H1 (cell line): Measurements from ENCODE around the gene DAPK1. TPM values are rescaled to one million over a fixed set of nuclear protein-coding genes. Genes with fewer than 3 reads are reported as not detected.

Source experiments
- CTCF ChIA-PET: fragments of 300-600 bp; sonication (Branson Sonifier 250); formaldehyde crosslinking; loops from one replicate; lab custom pipeline; 2021; ENCODE audit not compliant: partially characterized antibody; lab: Charles Lee
- POLR2A ChIA-PET: fragments of 300-600 bp; sonication (Branson Sonifier 250); formaldehyde crosslinking; loops from one replicate; lab custom pipeline; 2021; ENCODE audit warnings: inconsistent platforms; ENCODE audit not compliant: partially characterized antibody; lab: Charles Lee
- DNase-seq, 2 experiments: peaks; one replicate each; pipeline versions ENCODE4 v3.0.0 to v3.0.0-alpha.2; 2010 to 2022; ENCODE audit warnings: low spot score in 2 of 2, low read depth in 1 of 2, mixed read lengths in 1 of 2
- FAIRE-seq: peaks from 2 replicates; lab custom pipeline; 2011; peaks lifted over from hg19 to GRCh38; lab: Jason Lieb, UNC
- H2AFZ ChIP-seq: 2 replicates; pipeline ENCODE4 v1.8.1; 2012; ENCODE audit warnings: low read length, inconsistent platforms
- H2AK5ac ChIP-seq: 2 replicates; pipeline ENCODE4 v1.6.1; 2013; ENCODE audit warnings: low read depth, low read length
- H2BK120ac ChIP-seq: replicated peaks from 2 replicates; pipeline ENCODE3; 2013; ENCODE audit warnings: low read depth, low read length, inconsistent platforms
- H2BK12ac ChIP-seq: 2 replicates; pipeline ENCODE4 v1.6.1; 2013; ENCODE audit warnings: low read depth, low read length
- H2BK15ac ChIP-seq: 2 replicates; pipeline ENCODE4 v1.6.1; 2013; ENCODE audit warnings: low read length
- H2BK20ac ChIP-seq: 2 replicates; pipeline ENCODE4 v1.6.1; 2013; ENCODE audit warnings: low read length
- H2BK5ac ChIP-seq: 2 replicates; pipeline ENCODE4 v1.6.1; 2013; ENCODE audit warnings: low read depth, low read length
- H3K14ac ChIP-seq: 2 replicates; pipeline ENCODE4 v1.6.1; 2013; ENCODE audit warnings: inconsistent platforms; ENCODE audit not compliant: insufficient read length
- H3K18ac ChIP-seq: 2 replicates; pipeline ENCODE4 v1.6.1; 2013; ENCODE audit warnings: low read length; ENCODE audit errors: extremely low read depth
- H3K23ac ChIP-seq: 2 replicates; pipeline ENCODE4 v1.6.1; 2013; ENCODE audit warnings: inconsistent platforms; ENCODE audit not compliant: insufficient read length
- H3K23me2 ChIP-seq: 2 replicates; pipeline ENCODE4 v1.6.1; 2013; ENCODE audit warnings: low read depth, low read length
- H3K27ac ChIP-seq: 2 replicates; pipeline ENCODE4 v1.6.1; 2011; ENCODE audit warnings: low read depth, low read length, inconsistent platforms
- H3K27me3 ChIP-seq, 4 experiments: replicated peaks in 1 of 4; 1 replicate in 1 of 4; 2 replicates in 3 of 4; pipeline versions ENCODE4 v1.6.1 to v1.8.1; 2011 to 2013; ENCODE audit warnings: low read length in 3 of 4, mild to moderate bottlenecking in 3 of 4, inconsistent platforms in 2 of 4, mixed read lengths in 2 of 4, moderate library complexity in 1 of 4; ENCODE audit not compliant: control insufficient read depth in 3 of 4, insufficient read depth in 3 of 4; ENCODE audit errors: extremely low read depth in 1 of 4
- H3K36me3 ChIP-seq, 4 experiments: 2 replicates each; pipeline versions ENCODE4 v1.6.1 to v1.8.1; 2011 to 2013; ENCODE audit warnings: mild to moderate bottlenecking in 4 of 4, low read length in 3 of 4, moderate library complexity in 2 of 4, control low read depth in 1 of 4, inconsistent platforms in 1 of 4; ENCODE audit not compliant: insufficient read depth in 4 of 4, control insufficient read depth in 2 of 4
- H3K4ac ChIP-seq: replicated peaks from 2 replicates; pipeline ENCODE3; 2013; ENCODE audit warnings: low read length, low read depth, mixed read lengths, inconsistent platforms; ENCODE audit not compliant: insufficient read length
- H3K4me1 ChIP-seq, 4 experiments: replicated peaks in 1 of 4; 1 replicate in 1 of 4; 2 replicates in 3 of 4; pipeline versions ENCODE4 v1.6.1 to v1.8.1; 2011 to 2013; ENCODE audit warnings: low read length in 3 of 4, inconsistent platforms in 2 of 4, mixed read lengths in 1 of 4; ENCODE audit not compliant: insufficient read depth in 4 of 4, control insufficient read depth in 3 of 4
- H3K4me2 ChIP-seq, 2 experiments: 2 replicates each; pipeline versions ENCODE4 v1.6.1 to v1.8.1; 2011 to 2013; ENCODE audit warnings: low read depth in 2 of 2, low read length in 2 of 2, control low read depth in 1 of 2, inconsistent platforms in 1 of 2, mild to moderate bottlenecking in 1 of 2; ENCODE audit not compliant: insufficient read depth in 1 of 2
- H3K4me3 ChIP-seq, 4 experiments: fragments of 200-600, 300-600 bp in 1 of 4; sonication (generic), shearing (Covaris generic), sonication (Bioruptor Twin) in 1 of 4; 2 replicates each; pipeline versions ENCODE4 v1.5.1 to v1.8.1; 2011 to 2016; ENCODE audit warnings: low read length in 4 of 4, low read depth in 3 of 4, control low read depth in 2 of 4, inconsistent platforms in 2 of 4, mild to moderate bottlenecking in 2 of 4, mixed read lengths in 1 of 4, moderate library complexity in 1 of 4; ENCODE audit not compliant: insufficient read depth in 2 of 4; ENCODE audit errors: extremely low read depth in 1 of 4
- H3K56ac ChIP-seq: replicated peaks from 2 replicates; pipeline ENCODE3; 2013; ENCODE audit warnings: low read depth, mild to moderate bottlenecking, mixed read lengths, low read length, inconsistent platforms; ENCODE audit not compliant: insufficient read length
- H3K79me1 ChIP-seq: 2 replicates; pipeline ENCODE4 v1.6.1; 2013; ENCODE audit warnings: low read depth, low read length, control low read depth
- H3K79me2 ChIP-seq, 2 experiments: 2 replicates each; pipeline versions ENCODE4 v1.6.1 to v1.8.1; 2012 to 2013; ENCODE audit warnings: low read length in 2 of 2, mild to moderate bottlenecking in 2 of 2, inconsistent platforms in 1 of 2; ENCODE audit not compliant: insufficient read depth in 2 of 2, control insufficient read depth in 1 of 2
- H3K9ac ChIP-seq, 4 experiments: replicated peaks in 1 of 4; 1 replicate in 1 of 4; 2 replicates in 3 of 4; pipeline versions ENCODE4 v1.6.1 to v1.8.1; 2011 to 2013; ENCODE audit warnings: low read depth in 3 of 4, low read length in 3 of 4, control low read depth in 2 of 4, mild to moderate bottlenecking in 2 of 4, moderate library complexity in 2 of 4, inconsistent platforms in 1 of 4; ENCODE audit errors: extremely low read depth in 1 of 4
- H3K9me3 ChIP-seq, 2 experiments: 2 replicates each; pipeline versions ENCODE4 v1.6.1 to v1.8.1; 2012 to 2013; ENCODE audit warnings: mild to moderate bottlenecking in 2 of 2, moderate library complexity in 2 of 2, control low read depth in 1 of 2, inconsistent platforms in 1 of 2, low read depth in 1 of 2, low read length in 1 of 2, mixed read lengths in 1 of 2; ENCODE audit not compliant: insufficient read depth in 2 of 2
- H4K20me1 ChIP-seq, 2 experiments: replicated peaks in 1 of 2; 2 replicates each; pipeline versions ENCODE3 to v1.8.1; 2011 to 2013; ENCODE audit warnings: inconsistent platforms in 2 of 2, low read length in 2 of 2, mild to moderate bottlenecking in 1 of 2; ENCODE audit not compliant: insufficient read depth in 2 of 2, control insufficient read depth in 1 of 2
- H4K5ac ChIP-seq: 2 replicates; pipeline ENCODE4 v1.6.1; 2013; ENCODE audit warnings: low read length, low read depth, mixed read lengths, inconsistent platforms; ENCODE audit not compliant: insufficient read length
- H4K8ac ChIP-seq: 2 replicates; pipeline ENCODE4 v1.8.0; 2013; ENCODE audit warnings: mild to moderate bottlenecking, moderate library complexity, low read length, inconsistent platforms; ENCODE audit not compliant: insufficient read depth; ENCODE audit errors: extremely low read depth
- H4K91ac ChIP-seq: replicated peaks from 2 replicates; pipeline ENCODE3; 2013; ENCODE audit warnings: low read length, mixed read lengths, inconsistent platforms; ENCODE audit not compliant: insufficient read length
- KDM1A ChIP-seq: fragments of 200-600, 300-600 bp; sonication (generic); IDR thresholded peaks from 2 replicates; pipeline ENCODE4 v1.7.1; 2016; ENCODE audit warnings: mild to moderate bottlenecking, low read length, borderline replicate concordance
- PHF8 ChIP-seq: fragments of 200-600 bp; sonication (generic); conservative IDR thresholded peaks from 2 replicates; pipeline ENCODE4 v1.7.1; 2012; ENCODE audit warnings: low read depth, mild to moderate bottlenecking, inconsistent platforms, low read length, moderate library complexity
- WGBS, 2 experiments: shearing (Covaris generic) in 1 of 2; methylation state at CpG; one replicate each; pipeline versions ENCODE4 v1.1.6 to v1.1.7; 2013 to 2015; ENCODE audit warnings: low lambda C conversion rate in 2 of 2, mixed read lengths in 2 of 2, inconsistent platforms in 1 of 2, low coverage in 1 of 2, missing lambda C conversion rate in 1 of 2; ENCODE audit not compliant: insufficient replicate concordance in 2 of 2, insufficient coverage in 1 of 2, insufficient read length in 1 of 2; ENCODE audit errors: extremely low coverage in 1 of 2, missing lambda C conversion rate in 1 of 2; 5-methylcytosine and 5-hydroxymethylcytosine counted together
- polyA plus RNA-seq, 7 experiments: library from polyadenylated mRNA; depleted of rRNA in 3 of 7; stranded (reverse) in 5 of 7; unstranded in 2 of 7; fragments of >200 nt in 5 of 7; fragments of 200-250 nt in 2 of 7; gene quantifications; 1 replicate in 5 of 7; 2 replicates in 1 of 7; 4 replicates in 1 of 7; pipeline versions ENCODE4 v1.2.1 to v1.2.3, GENCODE V29; 2011 to 2013; ENCODE audit warnings: missing spikeins in 2 of 7, mixed read lengths in 2 of 7
- total RNA-seq: library from RNA; stranded (reverse); fragmentation: NEBNext Ultra II Directional; extraction: Animal tissue kit (Norgen Biotek cat#: 25700); gene quantifications from 2 replicates; pipeline ENCODE4 v1.2.1, GENCODE V29; 2021

DAPK1 gene
- total and polyA plus RNA-seq, 2 of the 8 experiments (the other 6 are each of a cell fraction or from before 2014, with no cell fraction given) = 62.4 to 131 TPM

GRCh38 chr9:87548159-87548558 lies 50.5 kb downstream of the DAPK1 start:
- peaks cover 7% of the 10 kb centered on the region for H3K79me1 ChIP-seq
- 61% methylated on average over 3 of the region's 3 CpGs; no CpG with 5 or more reads in 1 of the 2 experiments for WGBS, 2 experiments
- peaks cover 9 to 12% of the 10 kb centered on the region in 2 experiments for H4K20me1 ChIP-seq
- POLR2A ChIA-PET = interaction anchor here (1.1 kb wide), 1 partner anchor 14 kb away, joined by 4 read pairs; no protein-coding TSS in a partner anchor
- H3K4me2 ChIP-seq = no peak overlapping the region
- H3K79me2 ChIP-seq = peaks cover 4 to 78% of the 10 kb centered on the region in 2 experiments; a peak in 3 of 4 replicates
- no peak overlapping the region for H2BK5ac ChIP-seq
- no peak overlapping the region for H4K5ac ChIP-seq
- no peak overlapping the region for H3K14ac ChIP-seq
- no peak overlapping the region for H2AFZ ChIP-seq
- H3K23ac ChIP-seq = no peak overlapping the region
- H2BK20ac ChIP-seq = no peak overlapping the region
- H2BK120ac ChIP-seq = no peak overlapping the region
- no peak overlapping the region for H4K91ac ChIP-seq
- H2BK12ac ChIP-seq = no peak overlapping the region
- H3K4me1 ChIP-seq = peaks cover 0 to 5% (median 1%) of the 10 kb centered on the region in 4 experiments; a peak in 3 of 7 replicates
- H3K9me3 ChIP-seq = no peaks in the 10 kb centered on the region
- H4K8ac ChIP-seq = no peak overlapping the region
- no peak for DNase-seq
- H3K9ac ChIP-seq = no peak overlapping the region
- no peak overlapping the region for H2AK5ac ChIP-seq
- CTCF ChIA-PET = interaction anchor here (1.0 kb wide), 2 partner anchors 78 to 204 kb away, joined by 3 to 5 read pairs; no protein-coding TSS in a partner anchor
- H3K36me3 ChIP-seq = no peaks in the 10 kb centered on the region; a peak in 2 of 8 replicates
- H3K4ac ChIP-seq = no peak overlapping the region
- no peaks in the 10 kb centered on the region for H3K27me3 ChIP-seq
- no peak overlapping the region for H3K56ac ChIP-seq
- no peak overlapping the region for H3K27ac ChIP-seq
- no peaks in the 10 kb centered on the region for H3K23me2 ChIP-seq
- no peak overlapping the region for H3K18ac ChIP-seq
- TF ChIP-seq KDM1A (peak; percentile 70; the same call in 1 of the 2 replicates), PHF8 (no peak)
- H2BK15ac ChIP-seq = no peak overlapping the region
- FAIRE-seq = no peak
- H3K4me3 ChIP-seq = no peak overlapping the region
